ENCODE measurements around the gene CFAP74. TPM values are rescaled to one million over a fixed set of nuclear protein-coding genes. Genes with fewer than 3 reads are reported as not detected.
A peak's percentile ranks its signal among the peaks of the same experiment; 100 is the strongest.
"Not testable (repeated sequence)": the region's sequence is repeated elsewhere in the genome, so short reads cannot be mapped to it uniquely, and the experiment has no call there.

Gene CFAP74
- total RNA-seq, 2 donors from 2014 or later, result not detected

DNA sequence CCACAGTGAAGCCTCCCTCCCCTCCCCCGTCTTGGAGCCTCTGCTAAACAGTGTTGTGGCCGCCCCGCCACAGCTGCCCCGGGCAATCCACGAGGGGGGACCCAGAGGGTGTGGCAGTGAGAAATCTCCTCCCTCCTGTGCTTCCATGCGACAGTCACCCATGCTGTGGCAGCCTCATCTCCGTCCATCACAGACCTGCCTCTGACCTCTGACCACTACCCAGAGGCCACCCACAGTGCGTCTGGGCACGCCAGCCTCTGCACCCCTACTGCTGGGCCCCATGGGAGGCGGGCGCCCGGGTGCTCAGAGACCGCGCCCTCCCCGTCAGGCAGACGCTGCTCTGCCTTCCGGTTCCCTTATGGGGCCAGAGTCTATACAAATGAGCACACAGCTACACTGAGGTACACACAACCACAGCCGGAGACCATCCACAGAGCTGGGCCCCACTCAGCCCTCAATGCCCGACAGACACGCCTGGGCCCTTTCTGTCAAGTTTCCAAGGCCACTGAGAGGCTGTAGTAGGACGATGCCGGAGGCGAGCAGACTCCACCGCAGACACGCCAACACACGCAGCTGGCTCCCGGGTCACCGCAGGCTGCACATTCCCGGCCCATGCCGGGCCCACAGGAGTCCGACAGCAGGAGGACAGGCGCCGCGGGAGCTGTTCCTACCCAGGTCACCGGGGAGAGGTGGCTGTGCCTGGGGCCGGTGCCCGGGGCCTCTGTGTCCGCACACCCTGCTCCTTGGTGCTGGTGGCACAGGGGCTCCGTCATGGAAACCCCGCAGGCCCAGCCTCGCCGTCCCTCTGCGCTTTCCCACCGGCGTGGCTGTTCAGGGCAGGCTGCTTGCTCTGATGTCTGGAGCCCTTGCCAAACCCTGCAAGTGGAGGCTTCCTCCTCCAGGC lies 60.6 kb downstream of the CFAP74 start:
- no peak for DNase-seq (ENCODE audit: low spot score)
- ATAC-seq, result no peak
- Mint-ChIP-seq H3K4me3 (no peak overlapping the region), H3K4me1 (ENCODE audit: low read depth in 2 of 2) (peaks cover 0 to 3% of the 10 kb centered on the region in 2 donors), H3K36me3 (no peaks in the 10 kb centered on the region), H3K27me3 (no peaks in the 10 kb centered on the region), H3K9me3 (no peaks in the 10 kb centered on the region), H3K27ac (no peak overlapping the region)

GRCh38 chr1:1941868-1942752 lies 61.5 kb downstream of the CFAP74 start:
- Mint-ChIP-seq H3K4me3 (no peak overlapping the region), H3K9me3 (no peaks in the 10 kb centered on the region), H3K36me3 (no peaks in the 10 kb centered on the region)

DNA sequence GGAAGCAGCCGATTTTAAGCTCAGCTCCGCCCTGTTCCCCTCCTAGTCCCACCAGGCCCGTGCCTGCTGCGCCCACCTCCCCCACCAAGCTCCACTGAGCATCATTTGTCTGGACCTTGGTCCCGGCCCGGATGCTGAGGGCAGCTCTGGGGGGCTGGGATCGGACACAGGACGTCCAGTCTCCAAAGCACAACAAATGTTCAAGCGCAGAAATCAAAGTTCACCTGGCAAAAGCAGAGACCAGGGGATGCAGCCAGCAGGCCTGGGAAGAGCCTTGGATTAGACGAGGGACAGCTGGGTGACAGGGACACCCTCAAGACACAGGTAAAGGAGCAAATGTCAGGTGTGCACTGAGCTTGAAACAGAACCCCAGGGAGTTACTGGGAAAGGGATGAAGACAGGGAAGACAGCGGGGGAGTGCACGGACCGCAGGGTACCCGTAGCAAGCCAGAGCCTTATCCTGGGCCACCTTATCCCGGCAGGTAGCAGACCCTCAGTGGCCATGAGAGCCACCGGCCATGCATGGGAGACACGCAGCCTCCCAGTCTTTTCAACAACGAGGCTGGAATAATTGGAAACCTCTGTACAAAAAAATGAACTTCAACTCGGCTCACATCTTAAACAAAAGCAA lies 62.3 kb downstream of the CFAP74 start:
- Mint-ChIP-seq H3K4me1 (ENCODE audit: low read depth in 2 of 2) (peaks cover 0 to 3% of the 10 kb centered on the region in 2 donors), H3K27ac (no peak overlapping the region), H3K27me3 (no peaks in the 10 kb centered on the region), H3K36me3 (no peaks in the 10 kb centered on the region), H3K4me3 (no peak overlapping the region), H3K9me3 (no peaks in the 10 kb centered on the region)
- no peak for DNase-seq (ENCODE audit: low spot score)
- no peak for ATAC-seq

More at GRCh38 chr1:1941868-1942752, 61.5 kb downstream of the CFAP74 start:
- Mint-ChIP-seq H3K27me3 (no peaks in the 10 kb centered on the region), H3K27ac (no peak overlapping the region), H3K4me1 (ENCODE audit: low read depth in 2 of 2) (peaks cover 0 to 3% of the 10 kb centered on the region in 2 donors)
- ATAC-seq, result no peak
- no peak for DNase-seq (ENCODE audit: low spot score)

- DNase-seq (ENCODE audit: low spot score), result no peak
- Mint-ChIP-seq H3K4me1 (ENCODE audit: low read depth in 2 of 2) (peaks cover 0 to 3% of the 10 kb centered on the region in 2 donors), H3K4me3 (no peak overlapping the region), H3K36me3 (no peaks in the 10 kb centered on the region), H3K27me3 (peaks cover 3 to 8% of the 10 kb centered on the region in 2 donors), H3K9me3 (no peaks in the 10 kb centered on the region), H3K27ac (no peak overlapping the region)
- no peak for ATAC-seq
Observed at GRCh38 chr1:1940123-1940425, 63.5 kb downstream of the CFAP74 start.

DNA sequence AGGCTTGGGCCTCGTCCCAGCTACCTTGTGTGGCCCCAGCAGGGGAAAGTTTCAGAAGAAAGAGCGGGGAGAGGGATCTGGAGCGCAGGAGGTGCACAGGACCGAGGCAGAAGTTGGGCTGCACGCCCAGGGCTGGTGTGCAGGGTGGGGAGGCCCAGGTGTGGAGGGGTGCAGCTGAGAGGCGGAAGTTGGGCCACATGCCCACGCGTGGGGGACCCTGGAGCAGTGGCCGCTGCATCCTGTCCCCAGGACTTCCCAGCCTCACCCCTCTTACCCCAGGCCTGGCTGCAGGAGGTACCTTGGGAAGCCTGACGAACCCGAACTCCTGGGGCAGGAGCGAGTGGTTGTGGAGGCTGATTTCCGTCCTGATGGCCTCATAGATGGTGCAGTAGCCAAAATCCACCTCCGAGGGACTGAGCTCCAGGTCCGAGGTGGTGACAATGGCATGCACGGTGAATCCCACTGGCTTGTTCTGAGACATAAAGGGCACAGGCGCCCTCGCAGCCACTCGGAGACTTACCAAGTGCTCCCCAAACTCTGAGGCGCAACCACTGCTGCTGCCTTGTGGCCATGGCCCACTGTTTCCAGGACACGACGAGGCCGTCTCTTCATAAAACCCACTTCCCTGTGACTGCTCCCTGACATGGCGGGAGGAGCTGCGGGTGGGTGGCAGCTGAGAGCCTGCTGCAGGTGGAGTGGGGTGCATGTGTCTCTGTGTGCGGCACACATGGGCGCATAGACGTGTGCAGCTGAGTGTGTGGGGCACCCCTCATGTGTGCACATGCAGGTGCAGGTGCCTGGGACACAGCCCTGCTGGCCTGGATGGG lies 64.1 kb downstream of the CFAP74 start:
- peaks cover 0 to 3% of the 10 kb centered on the region in 2 donors for H3K4me1 Mint-ChIP-seq (ENCODE audit: low read depth in 2 of 2)
- peaks cover 3 to 8% of the 10 kb centered on the region in 2 donors for H3K27me3 Mint-ChIP-seq
- no peaks in the 10 kb centered on the region for H3K36me3 Mint-ChIP-seq
- no peak overlapping the region for H3K4me3 Mint-ChIP-seq
- H3K27ac Mint-ChIP-seq, result no peak overlapping the region
- DNase-seq (ENCODE audit: low spot score) (peak; percentile 56), ATAC-seq (no peak)
- no peaks in the 10 kb centered on the region for H3K9me3 Mint-ChIP-seq

DNA sequence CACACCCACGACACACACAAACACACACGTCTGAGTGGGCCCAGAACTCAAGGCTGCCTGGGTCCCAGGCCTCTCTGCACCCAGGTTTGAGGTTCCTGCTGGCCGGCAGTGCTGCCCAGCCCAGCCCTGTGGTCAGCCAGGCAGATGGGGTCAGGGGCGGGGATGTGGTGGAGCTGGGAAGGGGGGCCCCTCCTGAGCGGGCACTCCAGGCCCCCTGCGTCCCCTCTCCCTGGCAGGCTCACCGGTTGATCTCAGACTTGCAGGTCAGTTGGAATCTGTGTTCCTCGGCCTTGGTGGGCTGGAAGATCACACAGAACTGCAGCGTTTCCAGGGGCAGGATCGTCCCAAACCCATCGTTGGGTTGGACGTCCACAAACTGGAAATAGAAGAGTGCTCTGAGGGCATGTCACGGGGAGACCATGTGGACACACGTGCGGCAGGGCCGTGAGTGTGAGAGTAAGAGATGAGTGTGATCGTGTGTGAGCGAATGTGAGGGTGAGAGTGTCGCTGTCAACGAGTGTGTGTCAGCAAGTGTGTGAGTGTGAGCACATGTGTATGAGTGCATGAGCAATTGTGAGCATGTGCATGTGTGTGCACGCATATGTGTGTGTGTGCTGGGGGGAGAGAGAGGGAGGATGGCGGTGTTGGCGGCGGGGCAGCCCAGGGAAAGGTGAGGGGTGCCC lies 64.8 kb downstream of the CFAP74 start:
- Mint-ChIP-seq H3K4me1 (ENCODE audit: low read depth in 2 of 2) (peaks cover under 1 to 4% of the 10 kb centered on the region in 2 donors), H3K9me3 (peaks cover 4% of the 10 kb centered on the region), H3K27ac (no peak overlapping the region), H3K4me3 (no peak overlapping the region), H3K27me3 (peaks cover 3 to 8% of the 10 kb centered on the region in 2 donors), H3K36me3 (peaks cover 4% of the 10 kb centered on the region)
- ATAC-seq (no peak), DNase-seq (ENCODE audit: low spot score) (no peak)

GRCh38 chr1:1938276-1938573 lies 65.4 kb downstream of the CFAP74 start:
- no peak overlapping the region for H3K4me3 Mint-ChIP-seq
- peaks cover 4% of the 10 kb centered on the region for H3K36me3 Mint-ChIP-seq
- no peak overlapping the region for H3K27ac Mint-ChIP-seq
- DNase-seq (ENCODE audit: low spot score) (no peak), ATAC-seq (no peak)
- peaks cover 4% of the 10 kb centered on the region for H3K9me3 Mint-ChIP-seq
- H3K27me3 Mint-ChIP-seq, result peaks cover 3 to 8% of the 10 kb centered on the region in 2 donors
- H3K4me1 Mint-ChIP-seq (ENCODE audit: low read depth in 2 of 2), result peaks cover 0 to 4% of the 10 kb centered on the region in 2 donors

- Mint-ChIP-seq H3K4me1 (ENCODE audit: low read depth in 2 of 2) (peaks cover 0 to 4% of the 10 kb centered on the region in 2 donors), H3K9me3 (peaks cover 4% of the 10 kb centered on the region), H3K4me3 (no peak overlapping the region), H3K27me3 (peaks cover 3 to 8% of the 10 kb centered on the region in 2 donors), H3K36me3 (peaks cover 4% of the 10 kb centered on the region), H3K27ac (no peak overlapping the region)
- peak; percentile 56 for DNase-seq (ENCODE audit: low spot score)
- no peak for ATAC-seq
Observed at GRCh38 chr1:1937549-1938275, 65.9 kb downstream of the CFAP74 start.

DNA sequence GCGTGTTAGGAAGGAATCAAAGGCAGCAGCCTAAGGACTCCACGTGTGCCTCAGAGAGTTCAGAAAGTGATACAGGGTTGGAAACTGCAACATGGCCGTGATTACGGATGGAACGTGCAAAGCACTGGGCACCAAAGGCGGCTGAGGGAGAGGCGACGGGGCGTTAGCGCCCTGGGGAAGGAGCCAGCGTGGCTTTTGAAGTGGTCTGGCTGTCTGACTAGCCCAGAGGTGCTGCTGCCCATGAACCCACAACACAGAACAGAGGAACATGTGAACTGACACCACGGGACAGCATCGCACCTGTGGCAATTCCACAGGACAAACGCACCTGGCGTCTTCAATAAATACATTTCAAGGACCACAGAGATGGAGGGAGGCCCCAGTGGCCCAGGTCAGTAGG lies 66.5 kb downstream of the CFAP74 start:
- Mint-ChIP-seq H3K4me3 (no peak overlapping the region), H3K27ac (no peak overlapping the region), H3K27me3 (peaks cover 3 to 8% of the 10 kb centered on the region in 2 donors), H3K36me3 (peaks cover 4% of the 10 kb centered on the region), H3K4me1 (ENCODE audit: low read depth in 2 of 2) (peaks cover 0 to 4% of the 10 kb centered on the region in 2 donors), H3K9me3 (peaks cover 4% of the 10 kb centered on the region)
- no peak for ATAC-seq
- no peak for DNase-seq (ENCODE audit: low spot score)

DNA sequence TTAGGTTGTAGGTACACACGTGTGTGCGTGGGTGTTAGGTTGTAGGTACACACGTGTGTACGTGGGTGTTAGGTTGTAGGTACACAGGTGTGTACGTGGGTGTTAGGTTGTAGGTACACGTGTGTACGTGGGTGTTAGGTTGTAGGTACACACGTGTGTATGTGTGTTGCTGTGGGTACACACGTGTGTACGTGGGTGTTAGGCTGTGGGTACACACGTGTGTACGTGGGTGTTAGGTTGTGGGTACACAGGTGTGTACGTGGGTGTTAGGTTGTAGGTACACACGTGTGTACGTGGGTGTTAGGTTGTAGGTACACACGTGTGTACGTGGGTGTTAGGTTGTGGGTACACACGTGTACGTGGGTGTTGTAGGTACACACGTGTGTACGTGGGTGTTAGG lies 68.7 kb downstream of the CFAP74 start:
- not testable (repeated sequence) for H3K27me3 Mint-ChIP-seq; DNase-seq (ENCODE audit: low spot score); ATAC-seq; H3K36me3 Mint-ChIP-seq; H3K4me1 Mint-ChIP-seq (ENCODE audit: low read depth in 2 of 2); H3K4me3 Mint-ChIP-seq; H3K9me3 Mint-ChIP-seq; H3K27ac Mint-ChIP-seq

- DNase-seq (ENCODE audit: low spot score) (peak; percentile 53), ATAC-seq (peak in 1 of 2 donors; percentile 40)
- Mint-ChIP-seq H3K27ac (no peak overlapping the region), H3K4me3 (no peak overlapping the region), H3K27me3 (no peaks in the 10 kb centered on the region), H3K9me3 (peaks cover 4% of the 10 kb centered on the region), H3K36me3 (peaks cover 4% of the 10 kb centered on the region), H3K4me1 (ENCODE audit: low read depth in 2 of 2) (peaks cover under 1 to 4% of the 10 kb centered on the region in 2 donors)
Observed at GRCh38 chr1:1929639-1930545, 73.7 kb downstream of the CFAP74 start.
